RWPE2 (cell line): Measurements from ENCODE around the gene RHEX.
"Not testable (repeated sequence)": the region's sequence is repeated elsewhere in the genome, so short reads cannot be mapped to it uniquely, and the experiment has no call there.

Source experiments
- ATAC-seq: fragments of 200-7000 bp; cut with Tn5 transposase; 3 replicates; pipeline ENCODE4 v1.9.1; 2021; ENCODE audit warnings: low read depth
- DNase-seq: peaks from one replicate; pipeline ENCODE4 v3.0.0-alpha.2; 2020; ENCODE audit warnings: low spot score
- H3K27ac ChIP-seq: fragments of 450-650 bp; 2 replicates; pipeline ENCODE4 v1.5.1; 2017; ENCODE audit warnings: mild to moderate bottlenecking; ENCODE audit not compliant: poor library complexity, severe bottlenecking
- H3K27me3 ChIP-seq: fragments of 250-450 bp; sonication (Bioruptor Pico); 2 replicates; pipeline ENCODE4 v1.5.1; 2021; ENCODE audit warnings: mild to moderate bottlenecking, moderate library complexity; ENCODE audit not compliant: insufficient read depth, poor library complexity, severe bottlenecking
- H3K36me3 ChIP-seq: fragments of 250-450 bp; sonication (Bioruptor Pico); 2 replicates; pipeline ENCODE4 v1.5.1; 2020; ENCODE audit warnings: low read depth, mild to moderate bottlenecking, moderate library complexity
- H3K4me1 ChIP-seq: fragments of 250-450 bp; sonication (Bioruptor Pico); 2 replicates; pipeline ENCODE4 v1.5.1; 2021; ENCODE audit warnings: mild to moderate bottlenecking, moderate library complexity; ENCODE audit not compliant: insufficient read depth, poor library complexity, severe bottlenecking
- H3K4me3 ChIP-seq: fragments of 250-450 bp; sonication (Bioruptor Pico); 2 replicates; pipeline ENCODE4 v1.5.1; 2021; ENCODE audit warnings: mild to moderate bottlenecking, moderate library complexity; ENCODE audit not compliant: severe bottlenecking
- H3K9me3 ChIP-seq: fragments of 250-450 bp; sonication (Bioruptor Pico); 2 replicates; pipeline ENCODE4 v1.5.1; 2021; ENCODE audit warnings: mild to moderate bottlenecking, moderate library complexity; ENCODE audit not compliant: severe bottlenecking
- CTCF ChIP-seq: fragments of 450-650 bp; IDR thresholded peaks from one replicate; pipeline ENCODE4 v1.5.1; 2017; ENCODE audit warnings: mild to moderate bottlenecking, moderate library complexity; ENCODE audit not compliant: poor library complexity, severe bottlenecking

Gene RHEX

GRCh38 chr1:206050655-206051235 lies 2.2 kb upstream of the RHEX start:
- Histone ChIP-seq H3K4me3 (no peak overlapping the region), H3K4me1 (no peaks in the 10 kb centered on the region), H3K36me3 (no peaks in the 10 kb centered on the region), H3K9me3 (peaks cover 2% of the 10 kb centered on the region), H3K27ac (no peak overlapping the region), H3K27me3 (no peaks in the 10 kb centered on the region)
- DNase-seq, result no peak
- TF ChIP-seq CTCF, result no peak
- no peak for ATAC-seq

DNA sequence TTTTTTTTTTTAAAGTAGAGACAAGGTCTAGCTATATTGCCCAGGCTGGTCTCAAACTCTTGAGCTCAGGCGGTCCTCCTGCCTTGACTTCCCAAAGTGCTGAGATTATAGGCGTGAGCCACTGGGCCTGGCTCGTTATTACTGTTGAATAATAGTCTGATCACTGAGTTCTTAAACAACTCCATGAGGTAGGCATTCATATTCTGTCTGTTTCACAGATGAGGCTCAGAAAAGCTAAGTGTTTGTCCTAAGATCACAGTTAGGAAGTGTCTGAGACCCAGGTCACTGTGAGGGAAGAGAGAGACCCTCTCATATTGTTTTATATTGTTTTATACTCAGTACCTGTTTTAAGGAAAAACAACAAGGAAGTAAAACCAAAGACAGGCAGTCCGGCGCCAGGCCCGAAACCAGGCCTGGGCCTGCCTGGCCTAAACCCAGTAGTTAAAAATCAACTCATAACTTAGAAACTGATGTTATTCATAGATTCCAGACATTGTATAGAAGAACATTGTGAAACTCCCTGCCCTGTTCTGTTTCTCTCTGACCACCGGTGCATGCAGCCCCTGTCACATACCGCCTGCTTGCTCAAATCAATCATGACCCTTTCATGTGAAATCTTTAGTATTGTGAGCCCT lies 625 bp upstream of the RHEX start:
- not testable (repeated sequence) for H3K27me3 ChIP-seq, H3K4me3 ChIP-seq, ATAC-seq, DNase-seq, H3K36me3 ChIP-seq, H3K27ac ChIP-seq, H3K9me3 ChIP-seq, H3K4me1 ChIP-seq

DNA sequence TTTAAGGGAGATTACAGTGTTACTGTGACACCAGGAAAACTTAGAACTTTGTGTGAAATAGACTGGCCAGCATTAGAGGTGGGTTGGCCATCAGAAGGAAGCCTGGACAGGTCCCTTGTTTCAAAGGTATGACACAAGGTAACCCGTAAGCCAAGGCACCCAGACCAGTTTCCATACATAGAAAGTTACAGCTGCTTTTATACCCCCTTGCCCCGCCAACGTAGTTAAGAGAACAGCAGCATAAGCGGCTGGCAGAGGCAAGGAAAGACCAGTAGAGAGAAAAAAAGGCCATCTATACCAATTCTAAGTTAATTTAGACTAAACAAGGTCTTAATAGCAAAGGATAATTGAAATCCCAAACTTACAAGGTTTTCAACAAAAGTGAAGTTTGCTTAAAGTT lies 643 bp downstream of the RHEX start:
- ATAC-seq, H3K27me3 ChIP-seq, H3K9me3 ChIP-seq, H3K4me1 ChIP-seq, DNase-seq, H3K36me3 ChIP-seq, H3K27ac ChIP-seq, H3K4me3 ChIP-seq: not testable (repeated sequence)

GRCh38 chr1:206055069-206055625 lies 2.2 kb downstream of the RHEX start:
- not testable (repeated sequence) for H3K27ac ChIP-seq, H3K4me3 ChIP-seq, H3K4me1 ChIP-seq, H3K9me3 ChIP-seq, H3K36me3 ChIP-seq, ATAC-seq, H3K27me3 ChIP-seq, DNase-seq

- not testable (repeated sequence) for H3K27ac ChIP-seq, H3K27me3 ChIP-seq, H3K36me3 ChIP-seq, DNase-seq, H3K9me3 ChIP-seq, H3K4me1 ChIP-seq, ATAC-seq, H3K4me3 ChIP-seq
Measured at GRCh38 chr1:206055639-206056323, 2.8 kb downstream of the RHEX start.

DNA sequence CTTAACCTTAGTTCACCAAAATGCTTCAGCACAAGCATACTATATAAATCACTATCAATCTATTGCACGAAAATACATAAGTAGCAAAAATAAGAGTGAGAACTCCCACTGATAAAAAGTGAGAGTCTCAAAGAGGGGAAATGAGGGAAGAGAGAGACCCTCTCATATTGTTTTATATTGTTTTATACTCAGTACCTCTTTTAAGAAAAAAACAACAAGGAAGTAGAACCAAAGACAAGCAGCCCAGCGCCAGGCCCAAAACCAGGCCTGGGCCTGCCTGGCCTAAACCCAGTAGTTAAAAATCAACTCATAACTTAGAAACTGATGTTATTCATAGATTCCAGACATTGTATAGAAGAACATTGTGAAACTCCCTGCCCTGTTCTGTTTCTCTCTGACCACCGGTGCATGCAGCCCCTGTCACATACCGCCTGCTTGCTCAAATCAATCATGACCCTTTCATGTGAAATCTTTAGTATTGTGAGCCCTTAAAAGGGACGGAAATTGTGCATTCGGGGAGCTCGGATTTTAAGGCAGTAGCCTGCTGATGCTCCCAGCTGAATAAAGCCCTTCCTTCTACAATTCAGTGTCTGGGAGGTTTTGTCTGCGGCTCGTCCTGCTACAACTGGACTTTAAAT lies 5.4 kb downstream of the RHEX start:
- H3K9me3 ChIP-seq, H3K36me3 ChIP-seq, H3K27me3 ChIP-seq, DNase-seq, ATAC-seq, H3K4me1 ChIP-seq, H3K4me3 ChIP-seq, H3K27ac ChIP-seq: not testable (repeated sequence)

GRCh38 chr1:206058927-206059292 lies 5.9 kb downstream of the RHEX start:
- Histone ChIP-seq H3K27ac (no peak overlapping the region), H3K4me1 (no peaks in the 10 kb centered on the region), H3K36me3 (no peaks in the 10 kb centered on the region), H3K4me3 (no peak overlapping the region), H3K9me3 (no peaks in the 10 kb centered on the region), H3K27me3 (no peaks in the 10 kb centered on the region)
- DNase-seq (no peak), ATAC-seq (no peak)
- TF ChIP-seq CTCF, result no peak
